HepG2 (cell line): ENCODE data around the gene NCBP2. TPM values are rescaled to one million over a fixed set of nuclear protein-coding genes. Genes with fewer than 3 reads are reported as not detected.

Experiments used
- ELF3 ChIP-seq: IDR thresholded peaks from 2 replicates; pipeline ENCODE4 v1.6.1; 2016; ENCODE audit warnings: missing genetic modification reagents, missing compliant biosample characterization
- FOSL1 ChIP-seq: sonication (generic); formaldehyde crosslinking; IDR thresholded peaks from 2 replicates; pipeline ENCODE4 v1.9.0; 2021; ENCODE audit warnings: missing genetic modification reagents, borderline replicate concordance
- GABPA ChIP-seq, 2 experiments: IDR thresholded peaks; 2 replicates each; pipeline ENCODE4 v1.6.1; 2011 to 2016; ENCODE audit warnings: low read depth in 2 of 2, low read length in 1 of 2, missing biosample characterization in 1 of 2, missing genetic modification characterization in 1 of 2
- MTA1 ChIP-seq: sonication (generic); formaldehyde crosslinking; IDR thresholded peaks from 2 replicates; pipeline ENCODE4 v1.4.0; 2020; ENCODE audit warnings: missing genetic modification reagents, mild to moderate bottlenecking, borderline replicate concordance
- MTF1 ChIP-seq: sonication (generic); formaldehyde crosslinking; IDR thresholded peaks from 2 replicates; pipeline ENCODE4 v1.5.0; 2020; ENCODE audit warnings: missing genetic modification reagents
- NFYC ChIP-seq: IDR thresholded peaks from 2 replicates; pipeline ENCODE4 v1.6.1; 2016; ENCODE audit warnings: missing genetic modification reagents, missing compliant biosample characterization
- NR2F2 ChIP-seq: IDR thresholded peaks from 2 replicates; pipeline ENCODE4 v1.6.1; 2012; ENCODE audit warnings: low read depth, inconsistent platforms, borderline replicate concordance
- POLR2G ChIP-seq: fragments of 200-400 bp; formaldehyde crosslinking; IDR thresholded peaks from 2 replicates; pipeline ENCODE4 v1.6.1; 2018; ENCODE audit warnings: mild to moderate bottlenecking, low read depth, low read length, moderate library complexity
- RBAK ChIP-seq: sonication (generic); formaldehyde crosslinking; IDR thresholded peaks from 2 replicates; pipeline ENCODE4 v1.5.1; 2020; ENCODE audit warnings: mild to moderate bottlenecking, missing genetic modification reagents
- THAP9 ChIP-seq: sonication (generic); formaldehyde crosslinking; IDR thresholded peaks from 2 replicates; pipeline ENCODE4; 2020; ENCODE audit warnings: missing genetic modification reagents, mild to moderate bottlenecking, borderline replicate concordance
- XRCC5 ChIP-seq: fragments of 200-400 bp; formaldehyde crosslinking; optimal IDR thresholded peaks from 2 replicates; pipeline ENCODE3; 2017; ENCODE audit warnings: mild to moderate bottlenecking, low read length
- ZBTB14 ChIP-seq: sonication (generic); formaldehyde crosslinking; IDR thresholded peaks from 2 replicates; pipeline ENCODE4 v1.4.0; 2020; ENCODE audit warnings: missing genetic modification reagents
- ZC3H4 ChIP-seq: sonication (generic); formaldehyde crosslinking; IDR thresholded peaks from 2 replicates; pipeline ENCODE4 v1.4.0; 2020; ENCODE audit warnings: missing genetic modification reagents, borderline replicate concordance
- ZNF232 ChIP-seq: sonication (generic); formaldehyde crosslinking; IDR thresholded peaks from 2 replicates; pipeline ENCODE4 v1.4.0; 2020; ENCODE audit warnings: missing genetic modification reagents, borderline replicate concordance
- ZNF431 ChIP-seq: sonication (generic); formaldehyde crosslinking; IDR thresholded peaks from 2 replicates; pipeline ENCODE4 v1.9.0; 2022; ENCODE audit warnings: missing genetic modification reagents, low read depth, mild to moderate bottlenecking, borderline replicate concordance
- ZNF567 ChIP-seq: sonication (generic); formaldehyde crosslinking; IDR thresholded peaks from 2 replicates; pipeline ENCODE4 v1.8.1; 2023; ENCODE audit warnings: mild to moderate bottlenecking, missing genetic modification reagents, borderline replicate concordance
- ZNF660 ChIP-seq: sonication (generic); formaldehyde crosslinking; IDR thresholded peaks from 2 replicates; pipeline ENCODE4 v1.5.1; 2020; ENCODE audit warnings: mild to moderate bottlenecking, low read depth, missing genetic modification reagents, borderline replicate concordance
- ZNF7 ChIP-seq: IDR thresholded peaks from 2 replicates; pipeline ENCODE4 v1.6.1; 2016; ENCODE audit warnings: missing biosample characterization, missing genetic modification reagents
- ZNF724P ChIP-seq: sonication (generic); formaldehyde crosslinking; IDR thresholded peaks from 2 replicates; pipeline ENCODE4 v1.8.0; 2022; ENCODE audit warnings: missing genetic modification reagents, borderline replicate concordance
- polyA plus RNA-seq, 8 experiments: library from polyadenylated mRNA; depleted of rRNA in 3 of 8; stranded (reverse) in 7 of 8; unstranded in 1 of 8; fragments of >200 nt; fragmentation: Illumina TruSeq in 4 of 8; extraction: Trizol in 4 of 8; gene quantifications; 2 replicates each; pipeline versions ENCODE4 v1.2.1 to v1.2.3, GENCODE V29; 2011 to 2016; ENCODE audit warnings: low read depth in 4 of 8, missing spikeins in 1 of 8, mixed read lengths in 1 of 8; ENCODE audit not compliant: insufficient read depth in 1 of 8
- total RNA-seq, 5 experiments: library from RNA; depleted of rRNA; stranded (reverse); fragments of >200 nt; fragmentation: Illumina TruSeq; extraction: Trizol; gene quantifications; 2 replicates each; pipeline ENCODE4 v1.2.3, GENCODE V29; 2016; ENCODE audit warnings: low read depth in 1 of 5
- TF ChIP-seq, protein P1 (sequence below): IDR thresholded peaks from 2 replicates; pipeline ENCODE4 v1.6.1; 2016; ENCODE audit warnings: low read depth, borderline replicate concordance
- TF ChIP-seq, protein P2 (sequence below): sonication (generic); formaldehyde crosslinking; IDR thresholded peaks from 2 replicates; pipeline ENCODE4 v1.5.1; 2020; ENCODE audit warnings: missing genetic modification reagents, mild to moderate bottlenecking, borderline replicate concordance
- TF ChIP-seq, protein P3 (sequence below): sonication (generic); formaldehyde crosslinking; IDR thresholded peaks from 2 replicates; pipeline ENCODE4 v1.8.1; 2023; ENCODE audit warnings: mild to moderate bottlenecking, missing genetic modification reagents, borderline replicate concordance

NCBP2 gene
- total and polyA plus RNA-seq, 2 of the 13 experiments (the other 11 are each of a cell fraction or from before 2014, with no cell fraction given), result 58.7 to 95.5 TPM

DNA sequence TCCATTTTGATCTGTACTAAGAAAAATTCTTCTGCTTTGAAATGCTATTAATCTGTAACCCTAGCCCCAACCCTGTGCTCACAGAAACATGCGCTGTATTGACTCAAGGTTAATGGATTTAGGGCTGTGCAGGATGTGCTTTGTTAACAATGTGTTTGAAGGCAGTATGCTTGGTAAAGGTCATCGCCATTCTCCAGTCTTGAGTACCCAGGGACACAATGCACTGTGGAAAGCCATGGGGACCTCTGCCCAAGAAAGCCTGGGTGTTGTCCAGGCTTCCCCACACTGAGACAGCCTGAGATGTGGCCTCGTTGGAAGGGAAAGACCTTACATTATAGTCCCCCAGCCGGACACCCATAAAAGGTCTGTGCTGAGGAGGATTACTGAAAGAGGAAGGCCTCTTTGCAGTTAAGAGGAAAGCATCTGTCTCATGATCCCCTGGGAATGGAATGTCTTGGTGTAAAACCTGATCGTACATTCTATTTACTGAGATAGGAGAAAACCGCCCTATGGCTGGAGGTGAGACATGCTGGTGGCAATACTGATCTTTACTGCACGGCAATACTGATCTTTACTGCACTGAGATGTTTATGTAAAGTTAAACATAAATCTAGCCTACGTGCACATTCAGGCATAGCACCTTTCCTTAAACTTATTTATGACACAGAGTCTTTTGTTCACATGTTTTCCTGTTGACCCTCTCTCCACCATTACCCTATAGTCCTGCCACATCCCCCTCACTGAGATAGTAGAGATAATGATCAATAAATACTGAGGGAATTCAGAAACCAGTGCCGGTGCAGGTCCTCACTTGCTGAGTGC lies 20.0 kb upstream of the NCBP2 start (continued):
- TF ChIP-seq ZBTB14 (CRISPR knock-in tag) (no peak), POLR2G (peak; percentile 83), ZNF7 (CRISPR knock-in tag) (no peak), GABPA (IDR thresholded peaks at IDR 0.05; ENCODE audit: low read depth, low read length) (no peak), GABPA (CRISPR knock-in tag; IDR thresholded peaks at IDR 0.05; ENCODE audit: low read depth) (peak; percentile 57; the same call in 1 of the 2 replicates), NFYC (peak; percentile 12; the same call in 1 of the 2 replicates), MTA1 (CRISPR knock-in tag) (no peak), NR2F2 (peak; percentile 78), MTF1 (no peak), ZNF431 (no peak), ZNF660 (CRISPR knock-in tag) (no peak), ZC3H4 (CRISPR knock-in tag) (no peak), THAP9 (no peak), XRCC5 (no peak), ELF3 (CRISPR knock-in tag) (peak; percentile 71), RBAK (CRISPR knock-in tag) (no peak), FOSL1 (CRISPR knock-in tag) (no peak), ZNF567 (no peak), ZNF724P (CRISPR knock-in tag) (peak; percentile 39; the same call in 1 of the 2 replicates), ZNF232 (CRISPR knock-in tag) (no peak)
- TF ChIP-seq, protein P1, sequence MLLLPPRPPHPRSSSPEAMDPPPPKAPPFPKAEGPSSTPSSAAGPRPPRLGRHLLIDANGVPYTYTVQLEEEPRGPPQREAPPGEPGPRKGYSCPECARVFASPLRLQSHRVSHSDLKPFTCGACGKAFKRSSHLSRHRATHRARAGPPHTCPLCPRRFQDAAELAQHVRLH (CRISPR knock-in tag), result peak; percentile 73; the same call in 1 of the 2 replicates
- TF ChIP-seq, protein P2, sequence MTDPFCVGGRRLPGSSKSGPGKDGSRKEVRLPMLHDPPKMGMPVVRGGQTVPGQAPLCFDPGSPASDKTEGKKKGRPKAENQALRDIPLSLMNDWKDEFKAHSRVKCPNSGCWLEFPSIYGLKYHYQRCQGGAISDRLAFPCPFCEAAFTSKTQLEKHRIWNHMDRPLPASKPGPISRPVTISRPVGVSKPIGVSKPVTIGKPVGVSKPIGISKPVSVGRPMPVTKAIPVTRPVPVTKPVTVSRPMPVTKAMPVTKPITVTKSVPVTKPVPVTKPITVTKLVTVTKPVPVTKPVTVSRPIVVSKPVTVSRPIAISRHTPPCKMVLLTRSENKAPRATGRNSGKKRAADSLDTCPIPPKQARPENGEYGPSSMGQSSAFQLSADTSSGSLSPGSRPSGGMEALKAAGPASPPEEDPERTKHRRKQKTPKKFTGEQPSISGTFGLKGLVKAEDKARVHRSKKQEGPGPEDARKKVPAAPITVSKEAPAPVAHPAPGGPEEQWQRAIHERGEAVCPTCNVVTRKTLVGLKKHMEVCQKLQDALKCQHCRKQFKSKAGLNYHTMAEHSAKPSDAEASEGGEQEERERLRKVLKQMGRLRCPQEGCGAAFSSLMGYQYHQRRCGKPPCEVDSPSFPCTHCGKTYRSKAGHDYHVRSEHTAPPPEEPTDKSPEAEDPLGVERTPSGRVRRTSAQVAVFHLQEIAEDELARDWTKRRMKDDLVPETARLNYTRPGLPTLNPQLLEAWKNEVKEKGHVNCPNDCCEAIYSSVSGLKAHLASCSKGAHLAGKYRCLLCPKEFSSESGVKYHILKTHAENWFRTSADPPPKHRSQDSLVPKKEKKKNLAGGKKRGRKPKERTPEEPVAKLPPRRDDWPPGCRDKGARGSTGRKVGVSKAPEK (CRISPR knock-in tag), result no peak
- TF ChIP-seq, protein P3, sequence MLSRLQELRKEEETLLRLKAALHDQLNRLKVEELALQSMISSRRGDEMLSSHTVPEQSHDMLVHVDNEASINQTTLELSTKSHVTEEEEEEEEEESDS (CRISPR knock-in tag), result 0 out of 2 replicates have a peak, but pooled peaks have one; percentile 42
